ENCODE data around the gene RABIF.
"Not testable (repeated sequence)": the region's sequence is repeated elsewhere in the genome, so short reads cannot be mapped to it uniquely, and the experiment has no call there.

The RABIF gene

GRCh38 chr1:202829223-202829622 is 59.7 kb downstream of the RABIF start:
- not testable (repeated sequence) for H3K4me1 Mint-ChIP-seq (ENCODE audit: low read depth); H3K36me3 Mint-ChIP-seq; H3K4me3 Mint-ChIP-seq; H3K9me3 Mint-ChIP-seq (ENCODE audit: low read depth); H3K27ac Mint-ChIP-seq; H3K27me3 Mint-ChIP-seq
